GM23248 (cell line): ENCODE data around the gene TNS3.

Experiments used
- EZH2 ChIP-seq: fragments of 200-600 bp; sonication (generic); IDR thresholded peaks from 2 replicates; pipeline ENCODE4 v1.6.1; 2018; ENCODE audit warnings: antibody characterized with exemption, mild to moderate bottlenecking; ENCODE audit not compliant: insufficient read depth, poor library complexity, severe bottlenecking
- EZH2phosphoT487 ChIP-seq: fragments of 200-600 bp; sonication (generic); IDR thresholded peaks from 2 replicates; pipeline ENCODE4 v1.6.1; 2018; ENCODE audit warnings: antibody characterized with exemption, moderate library complexity, mild to moderate bottlenecking, low read depth; ENCODE audit not compliant: insufficient read depth

GRCh38 chr7:47583739-47584535, 2.0 kb upstream of the TNS3 start:
- no peak for TF ChIP-seq EZH2phosphoT487
- no peak for TF ChIP-seq EZH2
